HG02884 (cell line): ENCODE data around the gene SENP5.
"Not testable (repeated sequence)": the region's sequence is repeated elsewhere in the genome, so short reads cannot be mapped to it uniquely, and the experiment has no call there.

ENCODE experiments used
- ATAC-seq: cut with Tn5 transposase; IDR thresholded peaks from one replicate; pipeline ENCODE4 v1.9.1; 2021; ENCODE audit warnings: mild to moderate bottlenecking, moderate library complexity; ENCODE audit not compliant: unreplicated experiment

The SENP5 gene, protein sequence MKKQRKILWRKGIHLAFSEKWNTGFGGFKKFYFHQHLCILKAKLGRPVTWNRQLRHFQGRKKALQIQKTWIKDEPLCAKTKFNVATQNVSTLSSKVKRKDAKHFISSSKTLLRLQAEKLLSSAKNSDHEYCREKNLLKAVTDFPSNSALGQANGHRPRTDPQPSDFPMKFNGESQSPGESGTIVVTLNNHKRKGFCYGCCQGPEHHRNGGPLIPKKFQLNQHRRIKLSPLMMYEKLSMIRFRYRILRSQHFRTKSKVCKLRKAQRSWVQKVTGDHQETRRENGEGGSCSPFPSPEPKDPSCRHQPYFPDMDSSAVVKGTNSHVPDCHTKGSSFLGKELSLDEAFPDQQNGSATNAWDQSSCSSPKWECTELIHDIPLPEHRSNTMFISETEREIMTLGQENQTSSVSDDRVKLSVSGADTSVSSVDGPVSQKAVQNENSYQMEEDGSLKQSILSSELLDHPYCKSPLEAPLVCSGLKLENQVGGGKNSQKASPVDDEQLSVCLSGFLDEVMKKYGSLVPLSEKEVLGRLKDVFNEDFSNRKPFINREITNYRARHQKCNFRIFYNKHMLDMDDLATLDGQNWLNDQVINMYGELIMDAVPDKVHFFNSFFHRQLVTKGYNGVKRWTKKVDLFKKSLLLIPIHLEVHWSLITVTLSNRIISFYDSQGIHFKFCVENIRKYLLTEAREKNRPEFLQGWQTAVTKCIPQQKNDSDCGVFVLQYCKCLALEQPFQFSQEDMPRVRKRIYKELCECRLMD

GRCh38 chr3:196867507-196868296 is at the start of gene SENP5:
TSS of gene SENP5 (plus strand) at chr3:196867920. CDS start at chr3:196885182, 17,262 bp downstream.
- peak; percentile 68 for ATAC-seq

GRCh38 chr3:196821806-196822355 is 45.8 kb upstream of the SENP5 start:
- ATAC-seq = no peak

- not testable (repeated sequence) for ATAC-seq
Measured at GRCh38 chr3:196829651-196830050, 38.1 kb upstream of the SENP5 start.

DNA sequence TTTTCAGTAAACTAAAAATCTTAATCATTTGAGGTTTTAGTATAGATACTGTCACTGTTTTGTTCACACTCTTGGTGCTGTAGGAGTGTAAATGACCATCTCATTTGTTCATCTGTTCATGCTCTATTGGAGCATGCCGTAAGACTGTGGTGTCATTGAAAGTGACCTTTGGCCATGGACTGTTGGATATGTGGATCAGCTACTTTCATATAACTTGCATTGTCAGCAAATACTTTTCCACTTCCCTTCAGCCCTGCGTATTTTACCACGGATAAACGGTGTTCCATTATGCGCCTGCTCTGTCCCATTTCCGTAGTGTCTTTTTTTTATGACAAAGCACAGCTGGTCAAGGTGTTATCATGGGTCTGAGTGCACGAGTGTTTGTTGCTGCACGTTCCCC is 32.6 kb upstream of the SENP5 start:
- ATAC-seq = no peak

- not testable (repeated sequence) for ATAC-seq
Measured at GRCh38 chr3:196836626-196837025, 31.1 kb upstream of the SENP5 start.

GRCh38 chr3:196837819-196838420 is 29.8 kb upstream of the SENP5 start:
- no peak for ATAC-seq

GRCh38 chr3:196839351-196839750 is 28.4 kb upstream of the SENP5 start:
- ATAC-seq = not testable (repeated sequence)

DNA sequence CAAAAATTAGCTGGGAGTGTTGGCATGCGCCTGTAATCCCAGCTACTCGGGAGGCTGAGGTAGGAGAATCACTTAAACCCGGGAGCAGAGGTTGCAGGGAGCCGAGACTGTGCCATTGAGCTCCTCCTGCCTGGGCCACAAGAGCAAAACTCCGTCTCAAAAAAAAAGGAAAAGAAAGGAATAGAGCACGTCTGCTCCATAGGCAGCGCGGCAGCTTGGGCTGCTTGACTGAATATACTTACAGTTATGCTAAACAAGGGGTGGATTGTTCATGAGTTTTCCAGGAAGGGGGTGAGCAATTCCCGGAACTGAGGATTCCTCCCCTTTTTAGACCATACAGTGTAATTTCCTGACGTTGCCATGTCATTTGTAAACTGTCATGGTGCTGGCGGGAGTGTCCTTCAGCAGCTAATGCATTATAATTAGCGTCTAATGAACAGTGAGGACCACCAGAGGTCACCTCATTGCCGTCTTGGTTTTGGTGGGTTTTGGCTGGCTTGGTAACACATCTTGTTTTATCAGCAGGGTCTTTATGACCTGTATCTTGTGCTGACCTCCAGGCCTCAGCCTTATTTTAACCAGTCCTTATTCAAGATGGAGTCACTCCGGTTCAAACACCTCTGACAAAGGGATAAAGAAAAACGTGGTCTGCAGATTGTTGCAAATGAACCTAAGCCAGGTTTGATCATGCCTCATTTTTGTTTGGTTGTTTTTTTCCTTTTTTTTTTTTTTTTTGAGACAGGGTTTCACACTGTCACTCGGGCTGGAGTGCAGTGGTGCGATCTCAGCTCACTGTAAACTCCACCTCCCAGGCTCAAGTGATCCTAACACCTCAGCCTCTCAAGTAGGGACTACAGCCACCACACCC is 24.9 kb upstream of the SENP5 start:
- ATAC-seq = no peak

- ATAC-seq = no peak
Measured at GRCh38 chr3:196843435-196844110, 24.1 kb upstream of the SENP5 start.

DNA sequence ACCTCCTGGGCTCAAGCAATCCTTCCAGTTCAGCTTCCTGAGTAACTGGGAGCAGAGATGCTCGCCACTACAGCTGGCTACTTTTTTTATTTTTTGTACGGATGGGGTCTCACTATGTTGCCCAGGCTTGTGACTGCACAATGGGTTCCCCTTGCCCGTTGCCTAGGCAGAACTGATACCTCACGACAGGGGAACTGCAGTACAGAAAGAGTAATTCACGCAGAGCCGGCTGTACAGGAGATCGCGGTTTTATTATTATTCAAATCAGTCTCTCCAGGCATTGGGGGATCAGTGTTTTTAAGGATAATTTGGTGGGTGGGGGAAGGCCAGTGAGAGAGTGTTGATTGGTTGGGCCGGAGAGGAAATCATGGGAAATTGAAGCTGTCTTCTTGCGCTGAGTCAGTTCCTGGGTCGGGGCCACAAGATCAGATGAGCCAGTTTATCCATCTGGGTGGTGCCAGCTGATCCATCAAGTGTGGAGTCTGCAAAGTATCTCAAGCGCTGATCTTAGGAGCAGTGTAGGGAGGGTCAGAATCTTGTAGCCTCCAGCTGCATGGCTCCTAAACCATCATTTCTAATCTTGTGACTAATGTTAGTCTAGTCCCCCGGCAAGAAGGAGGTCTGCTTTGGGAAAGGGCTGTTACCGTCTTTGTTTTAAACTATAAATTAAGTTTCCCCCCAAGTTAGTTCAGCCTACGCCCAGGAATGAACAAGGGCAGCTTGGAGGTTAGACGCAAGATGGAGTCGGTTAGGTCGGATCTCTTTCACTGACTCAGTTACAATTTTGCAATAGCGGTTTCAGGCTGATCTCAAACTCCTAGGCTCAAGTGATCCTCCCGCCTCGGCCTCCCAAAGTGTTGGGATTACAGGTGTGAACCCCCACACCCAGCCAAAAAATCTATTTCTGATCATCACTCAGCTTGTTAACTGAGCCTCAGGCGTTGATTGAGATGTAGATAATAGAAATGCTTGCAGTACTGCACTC is 23.2 kb upstream of the SENP5 start:
- not testable (repeated sequence) for ATAC-seq

DNA sequence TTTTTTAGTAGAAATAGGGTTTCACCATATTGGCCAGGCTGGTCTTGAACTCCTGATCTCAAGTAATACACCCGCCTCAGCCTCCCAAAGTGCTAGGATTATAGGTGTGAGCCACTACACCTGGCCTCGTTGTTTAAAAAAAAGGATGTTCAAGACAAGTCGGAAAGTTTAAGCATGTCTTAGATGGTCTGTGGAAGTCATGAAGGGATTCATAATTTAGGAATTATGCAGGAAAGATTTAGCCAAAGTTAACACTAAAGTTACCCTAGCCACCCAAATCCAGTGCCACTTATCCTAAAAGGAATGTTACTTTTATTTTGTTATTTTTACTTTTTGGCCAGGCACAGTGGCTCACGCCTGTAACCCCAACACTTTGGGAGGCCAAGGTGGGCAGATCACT is 19.3 kb upstream of the SENP5 start:
- not testable (repeated sequence) for ATAC-seq

GRCh38 chr3:196849180-196849741 is 18.5 kb upstream of the SENP5 start:
- ATAC-seq = no peak

- ATAC-seq = not testable (repeated sequence)
Measured at GRCh38 chr3:196863000-196863399, 4.7 kb upstream of the SENP5 start.

GRCh38 chr3:196867155-196867506 is 589 bp upstream of the SENP5 start:
- no peak for ATAC-seq

DNA sequence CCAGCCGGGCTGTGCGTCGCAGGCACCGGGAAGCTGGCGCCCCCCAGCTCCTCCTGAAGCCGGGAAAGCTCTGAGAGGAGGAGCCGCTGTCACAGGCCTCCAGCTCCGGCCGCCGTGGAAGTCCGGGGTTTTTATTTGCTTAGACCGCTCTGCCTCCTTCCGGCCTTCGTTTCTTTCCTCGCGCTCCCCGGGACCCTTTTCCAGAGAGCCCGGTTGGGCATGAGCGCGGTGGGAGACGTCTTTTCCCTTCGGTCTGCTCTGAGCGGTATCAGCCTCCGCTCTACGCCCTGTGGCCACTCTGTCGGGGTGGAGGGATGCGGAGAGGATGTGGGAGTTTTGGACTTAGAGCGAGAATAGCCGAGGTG is 559 bp downstream of the SENP5 start:
- peak; percentile 11 for ATAC-seq

DNA sequence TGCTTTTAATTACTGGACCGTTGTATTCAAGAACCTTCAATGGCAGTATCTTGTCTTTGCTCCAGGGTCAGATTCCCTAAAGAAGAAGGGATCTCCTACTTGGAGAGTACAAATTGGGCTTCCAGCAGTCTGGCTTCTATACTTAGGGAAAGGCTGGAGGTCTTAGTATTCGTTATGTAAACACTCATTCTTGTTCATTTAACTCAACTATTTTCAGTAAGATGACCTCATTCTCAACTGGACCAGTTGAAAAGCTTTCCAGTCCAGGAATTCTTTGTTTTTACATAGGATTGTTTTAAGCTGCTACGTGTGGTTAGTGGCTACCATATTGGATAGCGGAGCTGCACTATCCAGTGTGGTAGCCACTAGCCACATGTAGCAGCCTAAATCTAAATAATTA is 4.6 kb downstream of the SENP5 start:
- ATAC-seq = no peak

GRCh38 chr3:196874511-196875094 is 6.9 kb downstream of the SENP5 start:
- not testable (repeated sequence) for ATAC-seq
